ENCODE measurements around the gene ULBP1.
A peak's percentile ranks its signal among the peaks of the same experiment; 100 is the strongest.

ULBP1 gene

GRCh38 chr6:149984773-149985172, 21.0 kb downstream of the ULBP1 start:
- H3K27me3 ChIP-seq, result peaks cover 3 to 86% of the 10 kb centered on the region in 2 donors
- no peak for TF ChIP-seq CTCF (IDR thresholded peaks at IDR 0.05)
- H3K36me3 ChIP-seq, result no peaks in the 10 kb centered on the region
- intact Hi-C loops (cut with DNase I; ENCODE audit: low total_unique reads), result no loop called here
- H3K9me3 ChIP-seq, result peaks cover 0 to 27% (median 11%) of the 10 kb centered on the region in 3 donors
- no peak overlapping the region for H3K4me3 ChIP-seq
- peaks cover 0 to 5% (median under 1%) of the 10 kb centered on the region in 4 donors for H3K4me1 ChIP-seq
- H3K27ac ChIP-seq, result no peak overlapping the region
- DNase-seq, result no peak

GRCh38 chr6:149985481-149985937, 21.8 kb downstream of the ULBP1 start:
- Histone ChIP-seq H3K4me3 (no peak overlapping the region), H3K36me3 (no peaks in the 10 kb centered on the region), H3K4me1 (peaks cover 0 to 13% (median 7%) of the 10 kb centered on the region in 4 donors), H3K27ac (no peak overlapping the region), H3K27me3 (peaks cover 3 to 90% of the 10 kb centered on the region in 2 donors), H3K9me3 (peaks cover 0 to 27% (median 11%) of the 10 kb centered on the region in 3 donors)
- intact Hi-C loops (cut with DNase I; ENCODE audit: low total_unique reads), result no loop called here
- peak in 1 of 2 donors; percentile 37 for DNase-seq
- no peak for TF ChIP-seq CTCF (IDR thresholded peaks at IDR 0.05)

- Histone ChIP-seq H3K9me3 (peaks cover 0 to 27% (median 11%) of the 10 kb centered on the region in 3 donors), H3K4me3 (no peak overlapping the region), H3K36me3 (no peaks in the 10 kb centered on the region), H3K27ac (no peak overlapping the region), H3K4me1 (peaks cover 0 to 23% (median 15%) of the 10 kb centered on the region in 4 donors), H3K27me3 (peaks cover 3 to 91% of the 10 kb centered on the region in 2 donors)
- TF ChIP-seq CTCF (IDR thresholded peaks at IDR 0.05), result no peak
- intact Hi-C loops (cut with DNase I; ENCODE audit: low total_unique reads), result no loop called here
- no peak for DNase-seq
Observed at GRCh38 chr6:149987602-149988107, 23.9 kb downstream of the ULBP1 start.

GRCh38 chr6:149988550-149989346, 25.0 kb downstream of the ULBP1 start:
- Histone ChIP-seq H3K4me1 (peaks cover 0 to 23% (median 15%) of the 10 kb centered on the region in 4 donors), H3K4me3 (no peak overlapping the region), H3K36me3 (no peaks in the 10 kb centered on the region), H3K27me3 (peaks cover 3 to 93% of the 10 kb centered on the region in 2 donors), H3K27ac (no peak overlapping the region), H3K9me3 (peaks cover 0 to 27% (median 11%) of the 10 kb centered on the region in 3 donors)
- intact Hi-C loops (cut with DNase I; ENCODE audit: low total_unique reads), result no loop called here
- TF ChIP-seq CTCF (IDR thresholded peaks at IDR 0.05), result no peak
- peak in 1 of 2 donors; percentile 47 for DNase-seq

- H3K4me1 ChIP-seq, result peaks cover 0 to 23% (median 15%) of the 10 kb centered on the region in 4 donors
- peaks cover 0 to 27% (median 11%) of the 10 kb centered on the region in 3 donors for H3K9me3 ChIP-seq
- intact Hi-C loops (cut with DNase I; ENCODE audit: low total_unique reads), result no loop called here
- no peak overlapping the region for H3K27ac ChIP-seq
- H3K4me3 ChIP-seq, result no peak overlapping the region
- DNase-seq, result peak in 1 of 2 donors; percentile 62
- peaks cover 3 to 96% of the 10 kb centered on the region in 2 donors for H3K27me3 ChIP-seq
- H3K36me3 ChIP-seq, result no peaks in the 10 kb centered on the region
- no peak for TF ChIP-seq CTCF (IDR thresholded peaks at IDR 0.05)
Observed at GRCh38 chr6:149990212-149990660, 26.5 kb downstream of the ULBP1 start.

All from tibial artery (tissue), 4 donors.